Stomach smooth muscle (tissue), 2 donors: ENCODE results near the gene NOS3.

Experiments
- H3K27ac ChIP-seq: one replicate; pipeline ENCODE4 v1.7.0; 2013; ENCODE audit warnings: mild to moderate bottlenecking, low read length, inconsistent platforms
- H3K27me3 ChIP-seq, 2 donors: one replicate each; pipeline ENCODE4 v1.7.0; 2013; ENCODE audit warnings: low read length in 2 of 2; ENCODE audit not compliant: insufficient read depth in 2 of 2, control insufficient read depth in 1 of 2
- H3K36me3 ChIP-seq, 2 donors: one replicate each; pipeline ENCODE4 v1.7.0; 2013; ENCODE audit warnings: low read length in 2 of 2; ENCODE audit not compliant: control insufficient read depth in 2 of 2, insufficient read depth in 2 of 2
- H3K4me1 ChIP-seq: one replicate; pipeline ENCODE4 v1.7.0; 2013; ENCODE audit warnings: low read length; ENCODE audit not compliant: control insufficient read depth, insufficient read depth
- H3K4me3 ChIP-seq, 2 donors: one replicate each; pipeline ENCODE4 v1.7.0; 2013; ENCODE audit warnings: low read length in 2 of 2
- H3K9ac ChIP-seq, 2 donors: one replicate each; pipeline ENCODE4 v1.7.0; 2013; ENCODE audit warnings: low read length in 2 of 2, mild to moderate bottlenecking in 1 of 2
- H3K9me3 ChIP-seq, 2 donors: one replicate each; pipeline ENCODE4 v1.7.0; 2013; ENCODE audit warnings: low read length in 2 of 2; ENCODE audit not compliant: control insufficient read depth in 2 of 2
- donor health status: healthy.
- donor health status: Pancreatic carcinoma.

The NOS3 gene

GRCh38 chr7:150958597-150958996 is 32.2 kb upstream of the NOS3 start:
- Histone ChIP-seq H3K9me3 (no peaks in the 10 kb centered on the region), H3K27me3 (no peaks in the 10 kb centered on the region), H3K4me1 (peaks cover 57% of the 10 kb centered on the region), H3K4me3 (no peak overlapping the region), H3K36me3 (peaks cover 0 to 8% of the 10 kb centered on the region in 2 donors), H3K9ac (no peak overlapping the region), H3K27ac (peak overlapping the region; percentile 24)

- H3K36me3 ChIP-seq, result peaks cover 0 to 8% of the 10 kb centered on the region in 2 donors
- H3K4me1 ChIP-seq, result peaks cover 57% of the 10 kb centered on the region
- H3K27me3 ChIP-seq, result no peaks in the 10 kb centered on the region
- H3K27ac ChIP-seq, result peak overlapping the region; percentile 24
- H3K9ac ChIP-seq, result no peak overlapping the region
- no peaks in the 10 kb centered on the region for H3K9me3 ChIP-seq
- no peak overlapping the region for H3K4me3 ChIP-seq
Measured at GRCh38 chr7:150959081-150959480, 31.7 kb upstream of the NOS3 start.

GRCh38 chr7:150959739-150960734 is 30.8 kb upstream of the NOS3 start:
- peak overlapping the region; percentile 37 for H3K27ac ChIP-seq
- peaks cover 0 to 8% of the 10 kb centered on the region in 2 donors for H3K36me3 ChIP-seq
- no peaks in the 10 kb centered on the region for H3K9me3 ChIP-seq
- H3K4me3 ChIP-seq, result no peak overlapping the region
- H3K27me3 ChIP-seq, result no peaks in the 10 kb centered on the region
- H3K9ac ChIP-seq, result no peak overlapping the region
- peaks cover 57% of the 10 kb centered on the region for H3K4me1 ChIP-seq

GRCh38 chr7:150961510-150962289 is 29.1 kb upstream of the NOS3 start:
- Histone ChIP-seq H3K36me3 (peaks cover 0 to 8% of the 10 kb centered on the region in 2 donors), H3K9ac (peak overlapping the region; percentile 75 to 81), H3K27me3 (no peaks in the 10 kb centered on the region), H3K4me1 (peaks cover 61% of the 10 kb centered on the region), H3K4me3 (no peak overlapping the region), H3K27ac (peak overlapping the region; percentile 97), H3K9me3 (no peaks in the 10 kb centered on the region)

- Histone ChIP-seq H3K4me1 (peaks cover 58% of the 10 kb centered on the region), H3K9ac (peak overlapping the region; percentile 75 to 81), H3K36me3 (peaks cover 0 to 7% of the 10 kb centered on the region in 2 donors), H3K27me3 (no peaks in the 10 kb centered on the region), H3K27ac (peak overlapping the region; percentile 97), H3K9me3 (no peaks in the 10 kb centered on the region), H3K4me3 (no peak overlapping the region)
Measured at GRCh38 chr7:150962290-150962552, 28.6 kb upstream of the NOS3 start.

- Histone ChIP-seq H3K36me3 (peaks cover 0 to 3% of the 10 kb centered on the region in 2 donors), H3K4me3 (no peak overlapping the region), H3K27me3 (no peaks in the 10 kb centered on the region), H3K9me3 (no peaks in the 10 kb centered on the region), H3K9ac (peak overlapping the region; percentile 75 to 81), H3K4me1 (peaks cover 60% of the 10 kb centered on the region), H3K27ac (peak overlapping the region; percentile 97)
Measured at GRCh38 chr7:150962553-150963399, 28.0 kb upstream of the NOS3 start.

- Histone ChIP-seq H3K36me3 (peaks cover 0 to 3% of the 10 kb centered on the region in 2 donors), H3K27me3 (no peaks in the 10 kb centered on the region), H3K27ac (peak overlapping the region; percentile 97), H3K9ac (peak overlapping the region; percentile 28 to 47), H3K4me1 (peaks cover 72% of the 10 kb centered on the region), H3K4me3 (peak overlapping the region in 1 of 2 donors; percentile 40), H3K9me3 (no peaks in the 10 kb centered on the region)
Measured at GRCh38 chr7:150963707-150964559, 26.9 kb upstream of the NOS3 start.

GRCh38 chr7:150964593-150965111 is 26.2 kb upstream of the NOS3 start:
- H3K9ac ChIP-seq, result peak overlapping the region in 1 of 2 donors; percentile 28
- H3K27me3 ChIP-seq, result no peaks in the 10 kb centered on the region
- H3K4me3 ChIP-seq, result peak overlapping the region in 1 of 2 donors; percentile 40
- H3K4me1 ChIP-seq, result peaks cover 79% of the 10 kb centered on the region
- peak overlapping the region; percentile 97 for H3K27ac ChIP-seq
- no peaks in the 10 kb centered on the region for H3K9me3 ChIP-seq
- no peaks in the 10 kb centered on the region for H3K36me3 ChIP-seq

- peak overlapping the region in 1 of 2 donors; percentile 40 for H3K4me3 ChIP-seq
- H3K4me1 ChIP-seq, result peaks cover 86% of the 10 kb centered on the region
- H3K9ac ChIP-seq, result no peak overlapping the region
- peak overlapping the region; percentile 97 for H3K27ac ChIP-seq
- H3K27me3 ChIP-seq, result no peaks in the 10 kb centered on the region
- H3K9me3 ChIP-seq, result no peaks in the 10 kb centered on the region
- no peaks in the 10 kb centered on the region for H3K36me3 ChIP-seq
Measured at GRCh38 chr7:150965273-150965830, 25.5 kb upstream of the NOS3 start.
